DMS153 (cell line): ENCODE measurements around the gene GATAD2A.
"Not testable (repeated sequence)": the region's sequence is repeated elsewhere in the genome, so short reads cannot be mapped to it uniquely, and the experiment has no call there.

ENCODE experiments used
- DNase-seq: peaks from one replicate; lab custom pipeline; 2025; lab: John Stamatoyannopoulos, UW

The GATAD2A gene

DNA sequence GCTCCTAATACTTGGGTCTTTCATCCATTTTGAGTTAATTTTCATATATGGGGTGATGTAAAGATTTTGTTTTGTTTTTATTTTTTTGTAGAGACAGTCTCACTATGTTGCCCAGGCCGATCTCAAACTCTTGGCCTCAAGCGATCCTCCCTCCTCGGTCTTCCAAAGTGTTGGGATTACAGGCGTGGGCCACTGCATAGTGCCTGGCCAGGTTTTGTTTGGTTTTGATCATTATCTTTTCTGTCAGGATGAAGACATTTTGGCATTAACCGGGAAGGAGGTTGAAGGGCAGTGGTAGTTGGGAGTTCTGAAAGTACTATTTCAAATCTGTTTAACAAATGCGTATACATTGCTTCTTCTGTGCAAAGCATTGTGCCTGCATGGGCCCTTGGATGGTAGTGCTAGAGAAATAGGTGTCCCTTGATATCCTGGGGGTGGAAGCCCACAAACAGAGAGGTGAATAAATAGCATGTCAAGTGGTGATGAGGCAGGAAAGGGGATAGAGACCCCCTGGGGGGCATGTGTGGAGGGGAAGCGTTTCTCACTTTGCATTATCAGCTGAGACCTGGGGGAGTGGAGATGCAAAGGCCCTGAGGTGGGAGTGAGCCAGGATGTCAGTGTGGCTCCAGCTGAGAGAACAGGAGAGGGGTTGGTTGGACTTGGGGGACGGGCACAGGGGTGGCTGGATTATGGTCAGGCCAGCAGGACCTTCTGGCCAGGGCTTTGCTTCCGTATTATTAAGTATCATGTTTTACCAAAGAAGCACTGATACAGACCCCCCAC, 41.4 kb downstream of the GATAD2A start:
- DNase-seq = no peak

DNA sequence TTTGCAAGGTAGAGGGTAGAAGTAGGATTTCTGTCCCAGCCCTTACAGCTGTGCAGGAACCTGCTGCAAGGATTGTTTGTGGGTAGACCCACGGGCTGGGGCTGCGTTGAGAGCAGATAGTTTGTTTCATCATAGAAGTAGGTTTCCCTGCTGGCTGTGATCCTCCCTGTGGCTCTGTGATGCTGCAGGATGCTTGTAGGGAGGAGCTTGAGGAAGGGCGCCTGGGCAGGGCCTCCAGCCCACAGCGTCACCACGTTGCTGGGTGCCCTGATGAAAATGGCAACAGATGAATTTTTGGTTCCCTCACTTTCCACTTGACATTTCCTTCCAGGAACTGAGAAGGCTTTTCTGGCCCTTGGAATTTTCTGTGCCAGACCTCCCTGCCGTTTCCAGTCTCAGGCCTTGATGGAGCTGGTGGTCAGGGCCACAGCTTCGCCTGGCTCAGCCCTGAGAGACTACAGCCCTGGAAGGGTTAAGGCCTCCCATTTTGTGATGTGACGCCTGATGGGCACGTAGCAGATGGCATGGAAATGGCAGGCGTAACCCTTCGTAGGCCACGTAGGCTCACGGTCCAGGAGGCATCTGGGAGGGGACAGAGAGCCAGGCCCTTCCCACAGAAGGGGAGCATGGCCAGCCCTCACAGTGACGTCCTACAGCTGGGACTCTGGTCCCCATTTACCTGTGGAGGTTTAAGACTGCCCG, 42.2 kb downstream of the GATAD2A start:
- no peak for DNase-seq

DNA sequence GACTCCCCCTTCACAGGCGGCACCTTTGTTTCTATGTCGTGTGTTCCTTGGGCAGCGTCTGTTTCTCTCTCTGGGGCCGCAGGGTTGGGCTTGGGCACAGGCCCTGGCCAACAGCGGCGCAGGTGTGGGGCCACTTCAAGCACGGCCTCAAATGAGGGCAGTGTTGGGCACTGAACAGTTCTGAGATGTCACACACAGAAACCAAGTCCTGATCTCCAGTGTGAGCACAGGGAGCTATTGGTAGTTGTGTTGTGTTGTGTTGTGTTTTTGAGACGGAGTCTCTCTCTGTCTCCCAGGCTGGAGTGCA, 42.7 kb downstream of the GATAD2A start:
- no peak for DNase-seq

DNA sequence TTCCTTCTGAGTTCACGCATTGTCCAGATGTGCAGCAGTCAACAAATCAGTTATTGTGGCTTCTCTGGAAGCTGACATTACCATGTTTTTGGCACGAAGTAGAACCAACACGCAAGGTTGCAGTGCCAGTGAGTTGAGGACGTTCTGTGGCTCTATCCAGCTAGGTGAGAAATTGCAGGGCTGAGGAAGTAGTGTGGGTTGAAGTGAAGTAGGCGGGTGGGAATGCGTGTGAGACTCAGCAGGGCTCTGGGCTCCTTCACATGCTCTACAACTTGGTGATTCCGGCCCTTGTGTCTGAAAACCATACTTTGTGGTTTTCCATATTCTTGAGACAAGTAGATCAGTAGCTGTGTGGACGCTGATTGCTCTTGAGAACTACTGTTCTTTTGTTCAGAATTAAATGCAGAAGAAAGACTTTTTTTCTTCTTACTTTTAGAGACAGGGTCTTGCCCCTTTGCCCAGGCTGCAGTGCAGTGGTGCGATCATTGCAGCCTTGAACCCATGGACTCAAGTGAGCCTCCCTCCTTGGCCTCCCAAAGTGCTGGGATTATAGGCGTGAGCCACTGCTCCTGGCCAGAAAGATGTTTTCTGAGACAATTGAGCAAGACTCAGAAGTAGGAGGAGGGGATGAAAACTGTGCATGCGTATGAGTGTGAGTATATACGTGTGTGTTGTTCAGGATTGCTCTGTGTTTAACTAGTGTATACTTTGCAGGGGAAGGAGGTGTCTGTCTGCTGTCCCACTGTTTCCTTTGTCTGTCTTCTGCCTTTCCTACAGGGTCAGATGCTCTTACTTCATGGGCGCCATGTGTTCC, 46.2 kb downstream of the GATAD2A start:
- DNase-seq = no peak

DNA sequence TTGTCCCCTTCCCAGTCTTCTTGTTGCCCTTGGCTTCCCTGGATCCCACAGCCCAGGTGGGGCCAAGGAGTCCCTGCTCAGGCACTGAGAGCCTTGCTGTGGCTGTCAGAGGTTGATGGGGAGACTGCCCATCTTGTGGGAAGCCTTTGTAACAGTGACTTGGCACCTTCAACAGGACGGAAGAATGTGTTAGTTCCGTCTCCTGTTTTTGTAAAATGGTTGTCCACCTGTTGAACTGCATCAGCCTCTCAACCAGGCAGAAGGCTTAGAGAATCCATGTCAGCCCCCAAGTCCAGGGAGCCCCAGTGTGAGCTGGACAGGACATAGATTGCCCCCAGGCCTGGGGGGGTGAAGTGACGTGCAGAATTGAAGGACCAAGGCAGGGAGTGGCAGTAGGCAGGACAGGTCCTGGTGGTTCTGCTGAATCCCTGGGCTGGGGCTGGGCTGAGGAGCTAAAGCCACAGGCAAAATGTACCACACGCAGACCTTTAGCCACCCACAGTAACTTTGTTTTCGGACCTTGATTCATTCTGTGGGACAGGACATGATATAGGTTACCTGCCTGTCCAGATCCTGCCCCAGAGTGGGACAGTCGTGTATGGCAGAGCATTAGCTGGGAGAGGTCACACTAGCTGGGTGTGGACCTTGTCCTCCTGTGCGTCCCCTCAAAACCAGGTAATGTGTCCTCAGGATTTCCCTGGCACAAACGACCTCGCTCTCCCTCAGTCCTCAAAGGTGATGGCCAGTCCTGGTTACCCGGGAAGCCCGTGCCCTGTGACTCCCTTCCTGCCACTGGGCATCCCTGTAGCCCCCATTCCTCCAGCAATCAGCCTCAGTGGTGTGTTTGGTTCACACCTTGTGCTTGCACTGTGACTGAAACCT, 47.0 kb downstream of the GATAD2A start:
- no peak for DNase-seq

DNA sequence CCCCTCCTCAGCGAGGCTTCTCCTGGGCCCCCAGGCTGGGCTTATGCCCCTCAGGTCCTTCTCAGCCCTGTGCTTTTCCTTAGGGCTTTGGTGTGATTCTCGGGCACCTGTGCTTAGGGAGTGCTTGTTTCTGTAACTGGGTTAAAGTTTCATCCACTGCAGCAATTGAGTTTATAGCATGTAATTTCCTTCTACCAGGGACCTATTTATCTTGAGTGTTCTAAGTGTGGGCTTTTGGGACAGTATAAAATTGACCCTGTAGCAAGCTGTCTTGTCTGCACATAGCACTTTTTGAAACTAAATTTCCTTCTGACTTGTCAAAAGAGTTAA, 47.6 kb downstream of the GATAD2A start:
- no peak for DNase-seq

DNA sequence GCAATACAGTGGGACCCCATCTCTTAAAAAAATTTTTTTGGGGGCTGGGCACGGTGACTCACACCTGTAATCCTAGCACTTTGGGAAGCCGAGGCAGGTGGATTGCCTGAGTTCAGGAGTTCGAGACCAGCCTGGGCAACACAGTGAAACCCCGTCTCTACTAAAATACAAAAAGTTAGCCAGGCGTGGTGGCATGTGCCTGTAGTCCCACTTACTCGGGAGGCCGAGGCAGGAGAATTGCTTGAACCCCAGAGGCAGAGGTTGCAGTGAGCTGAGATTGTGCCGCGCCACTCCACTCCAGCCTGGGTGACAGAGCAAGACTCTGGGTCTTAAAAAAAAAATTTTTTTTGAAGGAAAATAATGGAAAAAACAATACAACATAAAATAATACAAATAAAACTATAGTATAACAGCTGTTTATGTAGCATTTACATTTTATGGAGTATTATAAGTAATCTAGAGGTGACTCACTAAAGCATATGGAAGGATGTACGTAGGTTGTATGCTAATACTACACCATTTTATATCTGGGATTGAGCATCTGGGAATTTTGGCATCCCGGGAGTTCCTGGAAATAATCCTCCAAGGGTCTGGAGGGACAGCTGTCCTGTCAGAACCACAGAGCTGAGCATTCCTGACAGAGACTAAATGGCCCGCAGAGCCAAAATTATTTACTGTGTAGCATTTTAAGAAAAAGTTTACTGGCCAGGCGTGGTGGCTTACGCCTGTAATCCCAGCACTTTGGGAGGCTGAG, 49.9 kb downstream of the GATAD2A start:
- DNase-seq = not testable (repeated sequence)

DNA sequence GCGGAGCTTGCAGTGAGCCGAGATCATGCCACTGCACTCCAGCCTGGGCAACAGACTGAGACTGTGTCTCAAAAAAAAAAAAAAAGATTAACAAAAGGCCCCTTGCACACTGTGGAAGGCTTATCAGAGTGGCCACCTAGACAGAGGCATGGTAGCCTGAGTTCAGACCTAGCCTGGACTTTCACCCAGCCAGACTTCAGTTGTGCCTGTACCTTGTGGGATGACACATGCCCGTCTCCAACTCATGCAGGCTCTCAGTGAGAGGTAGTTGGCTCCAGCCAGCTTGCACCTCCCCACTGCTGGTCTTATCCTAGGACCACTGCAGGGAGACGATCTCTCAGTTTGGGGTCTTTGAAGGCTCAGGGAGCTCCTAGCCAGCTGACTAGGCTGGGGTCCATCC, 52.2 kb downstream of the GATAD2A start:
- DNase-seq = no peak

DNA sequence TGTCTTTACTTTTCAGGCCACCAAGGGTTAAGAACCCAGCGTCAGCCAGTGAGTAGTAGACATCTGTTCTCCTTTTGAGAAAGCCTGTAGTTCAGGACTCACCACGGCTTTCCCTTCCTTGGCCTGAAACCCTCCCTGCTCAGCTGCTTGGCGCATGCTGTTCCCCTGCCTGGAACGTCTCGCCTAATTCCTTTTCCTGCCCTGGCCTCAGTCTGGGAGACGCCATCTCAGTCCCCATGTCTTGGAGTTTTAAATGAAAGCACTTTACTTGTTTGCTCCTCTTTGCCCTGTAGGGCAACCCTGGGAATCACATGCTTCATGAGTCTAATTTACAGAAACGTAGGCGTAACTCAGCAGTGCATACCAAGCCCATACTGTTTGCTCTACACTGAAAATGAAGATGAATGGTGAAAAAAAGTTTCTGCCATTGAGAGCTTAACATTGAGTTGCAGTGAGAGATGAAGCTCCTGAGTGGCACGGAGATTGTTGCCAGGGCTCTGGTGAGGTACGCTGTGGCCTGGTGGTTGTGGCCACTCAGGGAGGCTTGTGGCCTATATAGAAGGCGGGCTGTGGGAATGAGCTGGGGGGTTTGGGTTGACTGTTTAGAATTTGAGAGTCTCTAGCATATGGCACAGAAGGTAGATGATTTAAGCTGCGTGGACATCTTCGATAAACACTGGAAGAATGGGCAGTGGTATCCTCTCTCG, 52.8 kb downstream of the GATAD2A start:
- no peak for DNase-seq

DNA sequence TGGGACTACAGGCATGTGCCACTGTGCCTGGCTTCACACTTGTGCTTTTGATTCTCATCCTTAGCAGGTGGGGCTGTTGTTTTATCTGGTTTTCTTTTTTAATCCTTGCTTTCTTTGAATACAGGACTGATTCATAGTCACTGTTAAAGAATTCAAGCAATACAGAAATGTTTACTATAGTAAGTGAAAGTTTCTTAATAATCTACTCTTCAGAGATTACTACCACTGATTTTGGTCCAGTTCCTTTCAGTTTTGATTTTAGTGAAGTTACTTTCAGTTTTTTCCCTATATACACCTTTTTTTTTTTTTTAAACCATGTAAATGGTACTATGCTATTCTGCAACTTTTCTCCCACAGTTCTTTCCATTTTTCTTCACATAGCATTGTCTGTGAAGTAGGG, 53.6 kb downstream of the GATAD2A start:
- no peak for DNase-seq

DNA sequence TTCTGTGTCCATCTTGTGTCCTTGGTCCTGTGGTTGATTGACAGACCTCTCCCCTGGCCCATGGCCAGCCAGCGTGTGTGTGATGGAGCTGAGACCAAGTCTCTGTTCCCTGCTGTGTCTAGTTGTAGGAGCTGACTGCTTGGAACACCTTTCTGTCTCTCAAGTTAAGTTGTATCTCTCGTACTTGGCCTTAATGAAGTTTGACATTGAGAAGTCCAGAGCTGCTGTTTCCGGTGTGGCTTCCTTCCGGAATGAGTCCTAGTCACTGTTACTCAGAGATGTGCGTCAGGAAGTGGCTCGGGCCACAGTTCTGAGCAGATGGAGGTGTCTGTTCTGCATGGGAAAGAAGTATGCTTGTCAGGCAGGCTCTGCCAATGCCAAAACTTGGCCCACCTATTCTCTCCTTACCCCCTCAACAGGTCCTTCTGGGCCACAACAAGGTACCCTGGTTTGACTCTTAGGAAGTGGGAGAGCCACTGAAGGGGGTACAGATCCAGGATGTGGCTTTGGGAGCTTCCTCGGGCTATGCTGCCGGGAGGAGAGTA, 54.3 kb downstream of the GATAD2A start:
- no peak for DNase-seq

DNA sequence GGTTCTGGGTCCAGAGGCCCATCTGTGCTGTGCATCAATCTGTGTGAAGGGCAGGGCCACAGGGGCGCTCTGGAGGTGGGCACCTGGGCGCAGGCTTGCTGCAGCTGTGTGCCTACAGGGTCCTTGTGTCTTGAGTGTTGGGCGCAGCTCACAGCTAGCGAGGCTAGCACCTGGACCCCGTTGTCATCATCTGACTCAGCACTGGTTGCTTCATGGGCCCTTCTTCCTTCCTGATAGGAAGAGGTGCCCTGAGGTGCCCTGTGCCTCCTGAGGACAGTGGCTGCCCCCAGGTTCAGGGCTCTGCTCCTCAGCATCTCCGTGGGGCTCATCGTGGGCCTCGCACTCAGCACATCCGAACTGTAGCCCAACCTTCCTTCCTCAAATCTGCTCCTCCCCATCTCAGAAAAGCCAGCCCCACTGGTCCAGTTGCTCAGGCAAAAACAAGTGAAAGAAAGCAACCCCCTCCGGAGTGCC, 54.8 kb downstream of the GATAD2A start:
- no peak for DNase-seq

DNA sequence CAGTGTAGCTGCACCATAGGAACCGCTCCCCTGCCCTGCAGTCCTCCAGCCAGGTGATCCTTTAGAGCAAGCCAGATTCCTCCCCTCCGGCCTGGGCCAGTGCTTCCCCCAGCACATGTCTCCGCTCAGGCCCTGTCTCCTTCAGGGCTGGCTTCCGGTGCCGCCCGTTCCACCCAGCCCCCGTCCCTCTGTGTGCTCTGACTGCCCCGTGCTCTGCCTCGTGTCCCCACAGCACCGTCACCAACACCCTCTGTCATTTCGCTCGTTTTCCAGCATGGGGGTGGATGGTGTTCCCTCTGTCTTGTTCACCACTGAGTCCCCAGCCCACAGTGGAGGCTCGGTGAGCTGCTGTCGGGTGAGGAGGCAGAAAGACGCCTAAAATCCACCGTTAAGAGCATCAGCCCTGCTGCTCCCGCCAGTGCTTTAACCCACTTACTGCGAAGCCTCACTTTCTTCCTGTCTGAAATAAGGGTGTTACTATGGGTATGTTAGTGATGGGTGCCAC, 55.3 kb downstream of the GATAD2A start:
- no peak for DNase-seq

DNA sequence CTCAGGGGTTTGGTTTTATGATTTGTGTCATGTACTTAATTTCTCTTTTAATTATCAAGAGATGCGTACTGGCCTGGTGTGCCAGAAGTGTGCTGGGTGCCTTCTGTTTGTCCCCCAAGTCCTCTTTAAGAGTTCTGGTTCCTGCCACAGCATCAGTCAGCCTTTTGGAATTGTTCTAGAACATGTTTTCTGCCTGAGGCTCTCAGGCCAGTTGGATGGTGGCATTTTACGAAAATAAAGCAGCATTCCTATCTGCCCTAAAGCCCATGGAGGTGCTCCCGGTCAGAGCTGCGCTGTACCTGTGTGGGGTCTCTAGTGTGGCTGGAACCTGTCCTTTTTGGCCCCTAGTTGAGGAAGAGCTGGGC, 55.8 kb downstream of the GATAD2A start:
- no peak for DNase-seq

DNA sequence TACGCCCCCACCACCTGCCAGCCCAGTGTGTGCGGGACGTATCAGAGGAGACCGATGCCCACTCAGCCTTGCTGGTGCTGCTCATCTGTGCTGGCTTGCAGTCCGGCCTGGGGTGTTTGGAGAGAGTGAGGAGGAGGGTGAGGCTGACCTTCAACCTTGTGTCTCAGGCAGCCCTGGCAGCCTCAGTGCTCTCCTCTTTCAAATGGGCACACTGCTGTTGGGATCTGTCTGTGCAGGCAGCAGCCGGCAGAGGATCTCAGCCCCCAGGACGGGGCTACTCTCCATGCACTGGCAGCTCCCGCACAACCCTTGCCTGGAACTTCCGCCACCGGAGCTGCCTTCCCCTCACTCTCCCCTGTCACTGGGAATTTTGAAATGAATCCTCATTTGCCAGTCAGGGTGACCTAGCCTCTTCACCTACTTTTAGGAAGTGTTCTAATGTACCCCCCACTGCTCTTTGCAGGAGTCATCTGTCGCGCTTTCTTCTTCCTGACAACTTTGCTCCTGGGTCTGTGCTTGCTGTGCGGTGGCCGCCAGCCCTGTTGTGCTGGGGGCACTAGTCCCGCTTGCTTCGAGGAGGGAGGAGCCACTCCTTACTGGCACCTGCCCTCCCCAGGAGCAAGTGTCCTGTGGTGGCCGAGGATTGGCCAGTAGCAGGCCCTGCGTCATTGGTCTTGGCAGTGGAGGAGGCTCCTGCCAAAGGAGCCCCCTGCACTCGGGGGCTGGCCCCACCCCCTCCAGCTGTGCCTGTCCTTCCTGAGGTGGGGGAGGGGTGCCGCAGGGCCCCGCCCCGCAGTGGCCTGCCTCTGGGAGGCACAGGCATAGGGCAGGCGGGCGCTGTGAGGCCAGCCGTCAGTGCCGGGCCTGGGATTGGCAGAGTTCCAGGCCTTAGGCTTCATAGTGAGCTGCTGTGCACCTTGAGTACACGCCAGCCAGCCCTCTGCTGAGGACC, 56.5 kb downstream of the GATAD2A start:
- no peak for DNase-seq

DNA sequence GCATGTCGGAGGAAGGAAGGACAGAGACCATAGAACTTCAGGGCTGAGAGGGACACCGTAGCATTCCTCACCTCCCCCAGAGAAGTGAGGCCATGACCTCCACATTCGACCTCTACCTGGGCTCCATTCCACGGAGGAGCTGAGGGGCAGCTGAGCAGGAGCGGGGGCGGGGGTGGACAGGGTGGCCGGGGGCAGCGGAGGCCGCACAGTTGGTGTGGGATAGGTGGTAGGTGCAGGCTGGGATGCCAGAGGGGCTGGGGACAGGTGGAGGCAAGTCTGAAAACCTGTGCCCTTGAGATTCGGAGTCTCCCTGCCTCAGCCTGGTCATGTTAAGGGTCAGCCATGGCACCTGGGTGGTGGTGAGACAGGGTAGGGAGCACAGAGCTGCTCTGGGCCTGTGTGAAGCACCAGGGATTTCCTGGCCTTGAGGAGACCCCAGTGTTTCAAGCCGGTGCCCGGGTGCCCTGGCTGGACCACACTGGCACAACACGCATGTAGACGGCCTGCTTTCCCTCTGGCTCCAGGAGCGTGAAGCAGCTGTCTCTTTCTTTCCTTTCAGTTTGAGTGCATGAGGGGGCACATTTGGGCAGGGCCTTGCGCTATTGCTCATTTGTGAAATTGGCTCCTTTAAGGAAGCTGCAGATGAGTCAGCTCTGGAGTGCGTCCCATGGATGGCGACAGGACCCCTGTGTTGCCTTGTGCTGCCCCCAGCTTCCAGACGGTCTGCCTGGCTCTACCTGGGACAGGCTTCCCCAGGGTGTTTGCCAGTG, 58.1 kb downstream of the GATAD2A start:
- no peak for DNase-seq

DNA sequence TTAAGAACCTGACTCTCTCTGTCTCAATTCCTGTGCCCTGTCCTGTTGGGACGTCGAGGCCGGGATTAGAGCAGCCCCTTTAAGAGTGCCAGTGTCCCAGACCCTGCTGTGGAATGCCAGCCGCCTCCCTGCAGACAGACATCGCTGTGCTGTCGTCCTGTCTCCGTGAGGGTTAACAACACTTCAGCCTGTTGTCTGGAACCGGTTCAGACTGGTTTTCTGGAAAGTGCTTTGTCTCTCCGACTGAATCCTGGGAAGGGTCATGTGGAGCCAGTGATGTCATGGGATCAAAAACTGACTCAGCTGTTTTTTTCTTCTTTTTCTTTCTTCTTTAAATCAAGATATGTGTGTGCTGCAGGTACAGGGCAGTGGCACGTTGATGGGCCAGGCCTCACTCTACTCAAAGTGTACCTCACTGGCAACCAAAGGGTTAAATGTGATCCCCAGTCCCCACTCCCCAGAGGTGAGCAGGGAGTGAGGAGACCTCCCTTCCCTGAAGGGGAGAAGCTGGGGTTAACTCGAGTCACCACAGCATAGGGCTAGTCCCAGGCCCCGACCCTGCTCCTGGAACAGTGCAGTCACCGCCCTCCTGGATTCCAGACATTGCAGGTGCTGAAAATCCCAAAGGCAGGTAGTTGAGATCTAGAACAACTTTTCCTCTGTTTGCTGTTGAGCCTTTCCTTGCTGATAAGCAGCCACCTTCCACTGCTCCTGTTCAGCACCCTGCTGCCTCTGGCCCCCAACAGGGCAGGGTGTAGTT, 59.0 kb downstream of the GATAD2A start:
- no peak for DNase-seq
